ENCODE data around the gene GTPBP8. TPM values are rescaled to one million over a fixed set of nuclear protein-coding genes. Genes with fewer than 3 reads are reported as not detected.
"Not testable (repeated sequence)": the region's sequence is repeated elsewhere in the genome, so short reads cannot be mapped to it uniquely, and the experiment has no call there.

GTPBP8 gene
- total RNA-seq, 1 donor from 2014 or later: 29.1 TPM

- peak in 1 of 2 donors; percentile 29 for DNase-seq (ENCODE audit: low read depth in 2 of 2)
Measured at GRCh38 chr3:113000691-113001090, 9.9 kb downstream of the GTPBP8 start.

DNA sequence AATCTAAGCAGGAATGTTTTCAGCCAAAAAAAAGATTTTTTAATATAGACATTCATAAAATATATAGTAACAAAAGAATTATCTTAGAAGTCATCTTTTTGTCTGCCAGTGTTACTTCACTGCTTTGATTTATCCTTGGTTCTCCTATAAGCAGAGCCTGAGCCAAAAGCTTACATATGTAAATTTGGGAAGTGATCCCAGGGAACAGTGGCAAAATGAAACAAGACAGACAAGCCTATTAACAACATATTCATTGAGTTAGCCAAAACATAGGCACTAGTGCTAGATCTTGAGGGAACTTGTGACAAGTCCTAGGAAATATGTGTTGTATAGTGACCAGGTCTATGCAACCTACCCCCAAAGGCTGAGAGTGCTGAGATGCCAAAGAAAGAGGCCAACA is 11.3 kb downstream of the GTPBP8 start:
- DNase-seq (ENCODE audit: low read depth in 2 of 2): no peak

DNA sequence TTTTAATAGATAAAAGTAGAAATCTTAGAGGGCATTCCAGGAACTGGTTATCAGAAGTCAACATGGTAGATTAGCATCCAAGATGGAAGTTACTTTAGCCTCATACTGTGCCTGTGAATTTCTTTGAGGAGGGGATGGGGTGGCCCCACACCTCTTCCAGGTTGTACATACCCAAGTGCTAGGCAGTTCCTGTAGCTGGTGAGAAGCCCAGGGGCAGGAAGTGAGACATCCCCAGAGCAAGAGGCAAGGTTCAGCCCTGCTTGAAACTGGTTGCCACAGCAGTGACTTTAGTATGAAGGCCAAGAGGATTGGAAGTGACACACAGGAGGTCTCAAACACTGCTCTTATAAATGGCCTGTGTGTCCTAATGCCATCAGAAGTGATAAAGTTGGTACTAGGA is 11.9 kb downstream of the GTPBP8 start:
- DNase-seq (ENCODE audit: low read depth in 2 of 2): no peak

DNA sequence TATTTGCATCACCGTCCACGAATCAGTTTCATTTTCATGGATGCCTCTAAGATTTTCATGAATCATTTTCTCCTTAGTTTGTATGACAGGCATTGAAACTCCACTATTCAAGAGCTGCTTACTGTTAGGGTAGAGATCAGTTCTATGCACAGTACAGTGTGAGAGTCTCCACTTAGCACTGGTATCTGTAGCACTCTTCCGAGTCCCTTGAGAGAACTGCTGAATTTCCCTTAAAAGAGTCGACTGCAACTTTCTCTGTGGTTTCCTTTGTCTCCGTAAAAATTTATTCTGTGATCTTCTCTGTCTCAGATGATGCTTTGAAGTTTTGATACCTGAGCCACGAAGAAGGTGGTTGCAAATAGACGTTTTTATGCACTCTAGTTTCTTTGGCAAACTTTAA is 14.8 kb downstream of the GTPBP8 start:
- DNase-seq (ENCODE audit: low read depth in 2 of 2): no peak

- no peak for DNase-seq (ENCODE audit: low read depth in 2 of 2)
Measured at GRCh38 chr3:113006359-113007056, 15.7 kb downstream of the GTPBP8 start.

GRCh38 chr3:113008117-113008516 is 17.3 kb downstream of the GTPBP8 start:
- DNase-seq (ENCODE audit: low read depth in 2 of 2): no peak

DNA sequence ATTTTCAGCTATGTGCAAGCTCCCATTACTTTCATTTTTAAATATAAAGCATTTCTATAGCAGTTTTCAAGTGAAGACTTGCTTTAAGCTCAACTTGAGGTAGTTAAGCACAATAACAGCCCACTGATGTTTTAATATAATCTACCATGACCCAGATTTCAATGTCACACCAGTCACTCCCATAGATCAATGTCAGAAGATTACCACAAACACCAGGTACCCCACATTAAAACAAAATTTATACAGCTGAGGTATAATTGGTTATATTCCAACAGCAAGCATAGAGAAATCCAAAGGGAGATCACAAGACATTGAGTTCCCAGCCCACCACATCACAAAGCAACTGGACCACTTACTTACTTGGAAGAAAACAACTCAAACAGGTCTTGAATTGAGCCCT is 22.8 kb downstream of the GTPBP8 start:
- no peak for DNase-seq (ENCODE audit: low read depth in 2 of 2)

DNA sequence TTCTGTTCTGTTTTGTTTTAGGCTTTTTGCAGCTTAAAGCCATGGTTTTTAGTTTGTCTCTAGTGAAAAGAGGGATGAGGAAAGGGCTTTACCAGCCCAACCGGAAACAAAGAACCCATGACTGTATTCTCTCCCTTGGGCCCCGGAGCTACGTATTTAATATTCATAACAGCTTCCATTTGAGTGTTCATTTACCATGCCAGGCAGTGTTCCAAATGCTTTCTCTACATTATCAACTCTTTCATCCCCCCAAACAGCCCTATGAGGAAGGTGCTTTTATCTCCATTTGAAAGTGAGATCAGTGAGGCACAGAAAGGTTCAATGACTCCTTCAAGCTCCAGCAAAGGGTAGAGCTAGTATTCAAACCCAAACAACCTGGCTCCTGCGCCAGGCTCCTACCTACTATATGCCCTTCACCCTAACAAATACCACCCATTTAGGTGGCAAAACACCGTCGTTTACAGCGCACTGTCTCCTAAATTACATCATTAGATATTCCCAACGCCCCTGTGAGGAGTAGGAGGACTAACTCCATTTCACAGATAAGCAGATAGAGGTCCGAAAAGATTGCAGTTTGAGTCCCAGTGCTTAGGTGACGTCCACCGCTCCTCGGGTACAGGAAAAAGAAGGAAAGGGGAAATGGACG is 27.9 kb downstream of the GTPBP8 start:
- peak; percentile 11 to 40 for DNase-seq (ENCODE audit: low read depth in 2 of 2)

DNA sequence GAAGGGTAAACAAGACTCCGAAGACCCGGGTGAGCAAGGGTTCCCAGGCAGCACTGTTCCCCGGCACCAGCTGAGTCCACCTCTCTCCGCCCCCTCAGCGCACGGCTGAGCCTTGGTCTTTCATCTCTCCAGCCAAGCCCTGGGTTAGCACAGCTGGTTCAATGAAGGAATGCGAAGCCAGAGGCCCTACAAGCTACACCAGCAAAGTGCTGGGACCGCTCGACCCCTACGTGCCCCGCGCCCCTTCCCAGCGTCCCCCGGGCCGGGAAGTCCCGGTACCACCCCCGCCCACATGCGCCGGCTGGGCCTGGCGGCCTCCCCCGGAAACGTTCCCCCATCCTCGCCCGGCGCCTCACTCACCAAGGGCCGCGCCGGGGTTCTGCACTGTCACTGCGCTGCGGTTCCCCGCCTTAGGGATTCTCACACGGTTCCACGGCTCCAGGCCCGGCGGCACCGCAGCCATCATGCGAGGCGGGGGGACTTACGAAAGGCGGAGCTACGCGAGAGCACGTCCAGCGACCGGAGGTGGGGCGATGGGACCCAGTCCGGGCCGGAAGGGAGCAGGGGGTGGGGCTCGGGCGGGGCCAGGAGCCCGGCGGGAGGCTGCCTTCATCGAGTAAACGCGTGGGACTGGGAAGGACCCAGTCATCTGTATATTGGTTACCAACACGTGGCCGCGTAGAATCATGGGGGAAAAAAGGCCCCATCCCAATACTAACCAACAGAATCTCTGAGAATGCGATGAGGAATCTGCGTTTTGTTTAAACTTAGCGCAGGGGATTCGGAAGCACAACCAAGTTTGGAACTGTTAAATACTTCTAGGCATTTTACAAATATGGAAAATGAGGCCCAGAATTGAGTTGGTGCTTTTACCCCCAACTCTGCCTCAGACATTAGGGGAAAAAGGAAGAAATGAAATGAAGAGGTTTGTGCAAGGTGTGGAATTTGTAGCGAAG is 28.7 kb downstream of the GTPBP8 start:
- peak; percentile 73 to 88 for DNase-seq (ENCODE audit: low read depth in 2 of 2)

DNA sequence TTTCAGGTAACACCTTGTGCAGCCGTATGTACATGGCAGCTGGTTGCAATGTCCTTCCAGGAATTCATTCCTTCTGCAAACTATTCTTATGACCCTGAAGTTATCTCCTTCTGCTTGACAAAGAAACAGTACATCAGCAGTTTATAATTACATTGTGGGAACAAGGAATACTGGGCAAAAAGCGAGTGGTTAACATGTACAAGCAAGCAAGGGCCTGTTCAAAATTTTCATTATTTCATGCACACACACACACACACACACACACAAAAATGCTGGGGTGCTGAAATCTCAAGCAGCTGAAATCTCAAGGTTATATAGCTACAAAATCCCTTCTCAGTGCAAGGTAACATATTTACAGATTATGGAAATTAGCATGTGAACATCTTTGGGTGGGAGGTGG is 30.7 kb downstream of the GTPBP8 start:
- DNase-seq (ENCODE audit: low read depth in 2 of 2): no peak

DNA sequence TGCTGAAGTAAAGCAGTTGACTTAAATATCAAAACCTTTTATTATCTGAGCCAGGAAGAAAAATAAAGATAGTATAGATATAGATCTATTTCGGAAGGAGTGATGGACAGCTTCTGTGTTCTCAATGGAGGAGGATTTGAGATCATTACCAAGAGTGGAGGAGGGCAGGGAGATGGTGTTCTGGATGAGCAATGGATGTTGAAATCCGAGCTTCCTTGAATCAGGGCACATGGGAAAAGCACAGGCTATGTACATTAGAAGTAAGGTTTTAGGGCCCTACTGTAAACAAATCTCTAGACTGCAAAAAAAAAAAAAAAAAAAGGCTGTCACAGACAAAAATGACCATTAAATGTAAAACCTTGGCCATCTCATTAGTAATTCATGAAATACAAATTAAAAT is 43.2 kb downstream of the GTPBP8 start:
- DNase-seq (ENCODE audit: low read depth in 2 of 2): no peak

- DNase-seq (ENCODE audit: low read depth in 2 of 2): peak; percentile 29 to 58
Measured at GRCh38 chr3:113035387-113035982, 44.7 kb downstream of the GTPBP8 start.

DNA sequence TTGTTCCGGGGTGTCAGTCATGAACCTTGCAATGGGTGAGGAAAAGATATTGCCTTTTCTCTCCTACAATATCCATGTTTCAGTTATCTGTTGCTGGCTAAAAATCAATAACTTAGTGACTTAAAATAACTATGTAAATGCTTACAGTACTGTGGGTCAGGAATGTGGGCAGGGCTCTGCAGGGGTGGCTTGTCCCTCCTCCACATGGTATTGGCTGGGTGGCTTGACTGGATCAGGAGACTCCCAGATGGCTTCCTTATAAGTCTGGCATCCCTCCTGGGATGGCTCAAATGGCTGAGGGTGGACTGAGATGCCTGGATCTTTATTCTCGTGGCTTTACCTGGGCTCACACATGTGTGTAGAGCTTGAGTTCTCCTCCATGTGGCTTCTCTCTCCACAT is 47.5 kb downstream of the GTPBP8 start:
- no peak for DNase-seq (ENCODE audit: low read depth in 2 of 2)

DNA sequence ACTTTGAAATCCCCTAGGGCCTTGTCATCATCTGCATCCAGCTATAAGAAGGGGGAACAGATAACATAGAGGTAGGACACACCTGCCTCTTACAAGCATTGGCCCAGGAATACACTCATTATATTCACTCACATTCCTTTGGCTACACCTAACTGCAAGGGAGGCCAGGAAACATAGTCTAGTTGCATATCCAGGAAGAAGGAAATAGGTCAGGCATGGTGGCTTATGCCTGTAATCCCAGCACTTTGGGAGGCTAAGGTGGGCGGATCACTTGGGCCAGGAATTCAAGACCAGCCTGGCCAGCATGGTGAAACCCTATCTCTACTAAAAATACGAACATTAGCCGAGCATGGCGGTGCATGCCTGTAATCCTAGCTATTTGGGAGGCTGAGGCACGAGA is 48.8 kb downstream of the GTPBP8 start:
- DNase-seq (ENCODE audit: low read depth in 2 of 2): no peak

- DNase-seq (ENCODE audit: low read depth in 2 of 2): no peak
Measured at GRCh38 chr3:113040231-113040630, 49.4 kb downstream of the GTPBP8 start.

GRCh38 chr3:113043686-113044085 is 52.9 kb downstream of the GTPBP8 start:
- no peak for DNase-seq (ENCODE audit: low read depth in 2 of 2)

DNA sequence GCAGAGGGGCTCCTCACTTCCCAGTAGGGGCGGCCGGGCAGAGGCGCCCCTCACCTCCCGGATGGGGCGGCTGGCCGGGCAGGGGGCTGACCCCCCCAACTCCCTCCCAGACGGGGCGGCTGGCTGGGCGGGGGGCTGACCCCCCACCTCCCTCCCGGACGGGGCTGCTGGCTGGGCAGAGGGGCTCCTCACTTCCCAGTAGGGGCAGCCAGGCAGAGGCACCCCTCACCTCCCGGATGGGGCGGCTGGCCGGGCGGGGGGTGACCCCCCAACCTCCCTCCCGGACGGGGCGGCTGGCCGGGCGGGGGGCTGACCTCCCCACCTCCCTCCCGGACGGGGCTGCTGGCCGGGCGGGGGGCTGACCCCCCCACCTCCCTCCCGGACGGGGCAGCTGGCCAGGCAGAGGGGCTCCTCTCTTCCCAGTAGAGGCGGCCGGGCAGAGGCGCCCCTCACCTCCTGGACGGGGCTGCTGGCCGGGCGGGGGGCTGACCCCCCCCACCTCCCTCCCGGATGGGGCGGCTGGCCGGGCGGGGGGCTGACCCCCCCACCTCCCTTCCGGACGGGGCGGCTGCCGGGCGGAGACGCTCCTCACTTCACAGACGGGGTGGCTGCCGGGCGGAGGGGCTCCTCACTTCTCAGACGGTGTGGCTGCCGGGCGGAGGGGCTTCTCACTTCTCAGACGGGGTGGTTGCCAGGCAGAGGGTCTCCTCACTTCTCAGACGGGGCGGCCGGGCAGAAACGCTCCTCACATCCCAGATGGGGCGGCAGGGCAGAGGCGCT is 55.6 kb downstream of the GTPBP8 start:
- not testable (repeated sequence) for DNase-seq (ENCODE audit: low read depth in 2 of 2)

DNA sequence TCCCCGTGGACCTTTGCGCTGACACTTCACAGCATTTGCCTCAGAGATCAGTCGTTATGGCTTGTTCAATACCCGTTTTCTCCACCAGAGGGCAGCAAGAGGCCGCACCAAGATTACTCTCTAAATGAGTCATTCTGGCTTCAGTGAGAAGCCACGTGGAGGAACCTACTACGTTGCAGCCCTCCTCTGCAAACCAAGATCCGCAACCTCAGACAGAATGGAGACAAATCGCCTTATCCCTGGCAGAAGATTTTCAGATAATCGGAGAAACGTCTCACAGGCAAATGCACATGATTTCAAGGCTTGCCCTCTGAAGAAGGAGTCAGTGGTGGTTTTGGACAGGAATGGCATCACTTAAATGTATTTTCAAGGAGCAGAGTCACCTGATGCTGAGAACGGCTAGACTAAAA is 60.5 kb downstream of the GTPBP8 start:
- peak; percentile 55 to 79 for DNase-seq (ENCODE audit: low read depth in 2 of 2)
